DOHH2 (cell line): ENCODE data around the gene SMC1B.

Source experiments
- H3F3A ChIP-seq: fragments of 200-600 bp; sonication (generic), shearing (Covaris generic); 2 replicates; pipeline ENCODE4 v1.6.0; 2016; ENCODE audit warnings: antibody characterized with exemption, mild to moderate bottlenecking; ENCODE audit not compliant: control insufficient read depth, insufficient read depth
- H3K27ac ChIP-seq: fragments of 200-600 bp; sonication (generic); 2 replicates; pipeline ENCODE4 v1.5.1; 2014; ENCODE audit warnings: low read depth, mild to moderate bottlenecking, low read length, moderate library complexity
- H3K27me3 ChIP-seq: fragments of 200-600 bp; sonication (generic); 2 replicates; pipeline ENCODE4 v1.6.1; 2014; ENCODE audit warnings: mild to moderate bottlenecking, low read length, mixed read lengths; ENCODE audit not compliant: control insufficient read depth
- H3K36me3 ChIP-seq: fragments of 200-600 bp; sonication (generic); 2 replicates; pipeline ENCODE4 v1.6.1; 2014; ENCODE audit warnings: mild to moderate bottlenecking, low read length, moderate library complexity, mixed read lengths; ENCODE audit not compliant: control insufficient read depth
- H3K4me1 ChIP-seq: fragments of 200-600 bp; sonication (generic); 2 replicates; pipeline ENCODE4 v1.6.1; 2014; ENCODE audit warnings: mild to moderate bottlenecking, low read length, mixed read lengths; ENCODE audit not compliant: control insufficient read depth
- H3K4me2 ChIP-seq: fragments of 200-600 bp; sonication (generic); 2 replicates; pipeline ENCODE4 v1.6.0; 2014; ENCODE audit warnings: mild to moderate bottlenecking, low read length, moderate library complexity
- H3K4me3 ChIP-seq: fragments of 200-600 bp; sonication (generic); 2 replicates; pipeline ENCODE4 v1.5.1; 2014; ENCODE audit warnings: mild to moderate bottlenecking, low read length, mixed read lengths
- H3K79me2 ChIP-seq: fragments of 200-600 bp; sonication (generic); 2 replicates; pipeline ENCODE4 v1.6.1; 2014; ENCODE audit warnings: mild to moderate bottlenecking, low read length, mixed read lengths; ENCODE audit not compliant: control insufficient read depth
- H3K9me2 ChIP-seq: fragments of 200-600 bp; sonication (generic); replicated peaks from 2 replicates; pipeline ENCODE4 v1.6.1; 2014; ENCODE audit warnings: mild to moderate bottlenecking, low read length, mixed read lengths; ENCODE audit not compliant: control insufficient read depth
- H3K9me3 ChIP-seq: fragments of 200-600 bp; sonication (generic); 2 replicates; pipeline ENCODE4 v1.6.1; 2014; ENCODE audit warnings: antibody characterized with exemption, low read length, mixed read lengths; ENCODE audit not compliant: control insufficient read depth, insufficient read depth
- H4K20me1 ChIP-seq: fragments of 200-600 bp; sonication (generic); 2 replicates; pipeline ENCODE4 v1.6.0; 2014; ENCODE audit warnings: low read depth, mild to moderate bottlenecking, antibody characterized with exemption, low read length, moderate library complexity; ENCODE audit not compliant: control insufficient read depth, insufficient read depth
- EZH2phosphoT487 ChIP-seq: fragments of 200-600 bp; sonication (generic); IDR thresholded peaks from 2 replicates; pipeline ENCODE4 v1.6.1; 2017; ENCODE audit warnings: borderline replicate concordance, mild to moderate bottlenecking, antibody characterized with exemption, low read length, moderate library complexity, mixed read lengths
- TF ChIP-seq, protein P1 (sequence below): fragments of 200-600 bp; sonication (generic); IDR thresholded peaks from one replicate; pipeline ENCODE4 v1.5.1; 2014; ENCODE audit warnings: antibody characterized with exemption, mild to moderate bottlenecking, low read depth, low read length; ENCODE audit not compliant: poor library complexity, severe bottlenecking

Gene SMC1B

DNA sequence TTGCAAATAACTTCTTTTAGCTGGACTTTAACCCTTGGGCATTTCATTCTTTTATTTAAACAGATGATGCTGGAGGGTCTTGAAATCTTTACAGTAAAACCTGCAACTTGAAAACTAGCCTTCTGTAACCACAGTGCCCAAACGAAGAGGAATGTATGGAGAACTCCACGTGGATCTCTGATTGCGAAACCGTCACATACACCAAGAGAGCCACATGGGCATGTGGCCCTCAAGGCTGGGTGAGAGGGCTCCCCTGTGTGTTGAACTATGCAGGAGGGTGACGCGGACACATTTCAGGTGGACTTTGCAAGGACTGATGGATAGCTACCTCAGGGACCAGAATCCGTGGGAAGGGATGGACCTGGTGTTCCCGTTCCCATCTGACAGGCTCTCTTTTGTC lies 73.1 kb downstream of the SMC1B start:
- Histone ChIP-seq H3K9me3 (no peaks in the 10 kb centered on the region), H3K27ac (no peak overlapping the region), H3K27me3 (no peaks in the 10 kb centered on the region), H4K20me1 (no peaks in the 10 kb centered on the region), H3K9me2 (no peaks in the 10 kb centered on the region), H3F3A (no peaks in the 10 kb centered on the region), H3K4me1 (no peaks in the 10 kb centered on the region), H3K4me3 (no peak overlapping the region), H3K79me2 (no peaks in the 10 kb centered on the region), H3K4me2 (no peak overlapping the region), H3K36me3 (peaks cover 9% of the 10 kb centered on the region; the same call in 1 of the 2 replicates)
- TF ChIP-seq, protein P1, sequence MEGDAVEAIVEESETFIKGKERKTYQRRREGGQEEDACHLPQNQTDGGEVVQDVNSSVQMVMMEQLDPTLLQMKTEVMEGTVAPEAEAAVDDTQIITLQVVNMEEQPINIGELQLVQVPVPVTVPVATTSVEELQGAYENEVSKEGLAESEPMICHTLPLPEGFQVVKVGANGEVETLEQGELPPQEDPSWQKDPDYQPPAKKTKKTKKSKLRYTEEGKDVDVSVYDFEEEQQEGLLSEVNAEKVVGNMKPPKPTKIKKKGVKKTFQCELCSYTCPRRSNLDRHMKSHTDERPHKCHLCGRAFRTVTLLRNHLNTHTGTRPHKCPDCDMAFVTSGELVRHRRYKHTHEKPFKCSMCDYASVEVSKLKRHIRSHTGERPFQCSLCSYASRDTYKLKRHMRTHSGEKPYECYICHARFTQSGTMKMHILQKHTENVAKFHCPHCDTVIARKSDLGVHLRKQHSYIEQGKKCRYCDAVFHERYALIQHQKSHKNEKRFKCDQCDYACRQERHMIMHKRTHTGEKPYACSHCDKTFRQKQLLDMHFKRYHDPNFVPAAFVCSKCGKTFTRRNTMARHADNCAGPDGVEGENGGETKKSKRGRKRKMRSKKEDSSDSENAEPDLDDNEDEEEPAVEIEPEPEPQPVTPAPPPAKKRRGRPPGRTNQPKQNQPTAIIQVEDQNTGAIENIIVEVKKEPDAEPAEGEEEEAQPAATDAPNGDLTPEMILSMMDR, result no peak
- no peak for TF ChIP-seq EZH2phosphoT487

DNA sequence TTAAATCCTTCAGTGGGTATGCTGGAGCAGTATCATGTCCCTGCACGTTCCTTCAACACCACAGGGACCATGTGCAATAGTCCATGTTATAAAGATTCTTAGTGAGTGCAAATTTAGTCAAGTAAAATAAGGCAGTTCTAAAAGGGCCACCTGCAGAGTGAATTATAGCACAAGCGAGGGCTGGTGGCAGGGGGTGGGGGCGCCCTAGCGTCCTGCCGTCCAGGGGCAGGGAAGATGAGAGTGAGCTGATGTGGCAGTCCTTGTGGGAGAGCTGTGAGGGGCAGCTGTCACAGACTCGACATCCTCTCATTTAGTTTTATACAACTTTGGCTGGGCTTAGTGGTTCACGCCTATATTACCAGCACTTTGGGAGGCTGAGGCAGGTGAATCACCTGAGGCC lies 74.6 kb downstream of the SMC1B start:
- no peak overlapping the region for H3K4me3 ChIP-seq
- no peaks in the 10 kb centered on the region for H4K20me1 ChIP-seq
- no peaks in the 10 kb centered on the region for H3K9me3 ChIP-seq
- H3K4me2 ChIP-seq, result no peak overlapping the region
- no peaks in the 10 kb centered on the region for H3K9me2 ChIP-seq
- H3K79me2 ChIP-seq, result no peaks in the 10 kb centered on the region
- H3F3A ChIP-seq, result no peaks in the 10 kb centered on the region
- H3K27ac ChIP-seq, result no peak overlapping the region
- peaks cover 16% of the 10 kb centered on the region for H3K36me3 ChIP-seq
- H3K27me3 ChIP-seq, result no peaks in the 10 kb centered on the region
- TF ChIP-seq, protein P1, result no peak
- TF ChIP-seq EZH2phosphoT487, result no peak
- no peaks in the 10 kb centered on the region for H3K4me1 ChIP-seq

DNA sequence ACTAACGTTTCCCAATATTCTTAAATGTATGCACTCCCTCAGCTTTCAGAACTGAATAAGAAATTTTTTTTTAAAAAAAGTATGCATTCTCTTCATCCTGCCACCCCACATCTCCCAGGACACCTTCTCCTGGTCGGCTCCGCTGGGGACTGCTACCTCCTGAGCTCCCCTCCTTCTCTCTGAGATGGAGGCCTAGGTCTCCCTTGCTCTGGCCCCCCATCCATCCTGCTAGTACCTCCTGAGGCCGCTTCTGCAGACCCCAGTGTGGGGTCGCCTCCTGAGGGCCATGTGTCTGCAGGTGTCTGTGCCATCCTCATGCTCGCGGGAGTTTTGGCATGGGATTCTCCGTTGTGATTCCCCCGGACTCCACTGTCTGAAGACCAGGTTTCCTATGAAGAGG lies 75.9 kb downstream of the SMC1B start:
- Histone ChIP-seq H3K36me3 (peaks cover 16% of the 10 kb centered on the region), H3K27ac (no peak overlapping the region), H4K20me1 (no peaks in the 10 kb centered on the region), H3K4me1 (no peaks in the 10 kb centered on the region), H3K79me2 (no peaks in the 10 kb centered on the region), H3K9me2 (no peaks in the 10 kb centered on the region), H3K27me3 (no peaks in the 10 kb centered on the region), H3F3A (no peaks in the 10 kb centered on the region), H3K9me3 (no peaks in the 10 kb centered on the region), H3K4me2 (no peak overlapping the region), H3K4me3 (no peak overlapping the region)
- TF ChIP-seq, protein P1, result no peak
- no peak for TF ChIP-seq EZH2phosphoT487

DNA sequence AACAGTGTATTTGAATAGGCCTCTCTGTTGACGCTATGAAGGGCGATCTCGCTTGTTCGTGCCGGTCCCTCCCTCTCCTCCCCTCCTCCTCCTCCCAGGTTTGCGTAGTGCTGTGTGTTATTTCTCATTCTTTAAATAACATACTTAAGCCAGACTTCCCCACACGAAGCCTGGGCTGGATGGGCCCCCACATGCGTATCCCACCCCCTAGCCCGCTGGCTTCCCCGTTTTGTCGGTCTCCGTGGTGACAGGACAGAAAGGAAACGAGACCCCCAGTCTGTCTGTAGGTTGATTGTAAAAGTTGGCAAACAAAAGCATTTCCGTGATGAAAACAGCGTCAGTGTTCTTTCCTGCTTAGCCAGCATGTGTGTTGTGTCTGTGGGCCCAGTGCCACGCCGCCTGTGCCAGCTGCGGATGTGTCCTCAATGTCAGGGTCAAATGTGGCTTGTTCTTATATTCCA lies 76.4 kb downstream of the SMC1B start:
- Histone ChIP-seq H4K20me1 (no peaks in the 10 kb centered on the region), H3K9me3 (no peaks in the 10 kb centered on the region), H3K27me3 (no peaks in the 10 kb centered on the region), H3K27ac (no peak overlapping the region), H3K4me2 (no peak overlapping the region), H3K9me2 (no peaks in the 10 kb centered on the region), H3K79me2 (no peaks in the 10 kb centered on the region), H3K36me3 (peaks cover 16% of the 10 kb centered on the region), H3F3A (no peaks in the 10 kb centered on the region), H3K4me3 (no peak overlapping the region), H3K4me1 (no peaks in the 10 kb centered on the region)
- TF ChIP-seq, protein P1, result no peak
- TF ChIP-seq EZH2phosphoT487, result no peak
